Panc1 (cell line): ENCODE results near the gene ZYG11B. TPM values are rescaled to one million over a fixed set of nuclear protein-coding genes. Genes with fewer than 3 reads are reported as not detected.

Experiments
- ATAC-seq: fragments of 200-7000 bp; cut with Tn5 transposase; 2 replicates; pipeline ENCODE4 v1.9.1; 2020; ENCODE audit warnings: mild to moderate bottlenecking, moderate library complexity
- BruUV-seq: library from RNA; stranded (reverse); fragments of 400-500 nt; replicated peaks from 2 replicates; lab custom pipeline; 2021; lab: Mats Ljungman, UMichigan
- CTCF ChIA-PET: fragments of 300-600 bp; sonication (Branson Sonifier 250); formaldehyde crosslinking; loops from one replicate; lab custom pipeline; 2022; ENCODE audit warnings: antibody characterized with exemption; lab: Charles Lee
- POLR2A ChIA-PET: fragments of 300-600 bp; sonication (Branson Sonifier 250); formaldehyde crosslinking; loops from one replicate; lab custom pipeline; 2022; ENCODE audit warnings: antibody characterized with exemption; lab: Charles Lee
- DNase-seq: peaks from one replicate; pipeline ENCODE4 v3.0.0-alpha.2; 2010; ENCODE audit warnings: low read depth, low spot score
- H3K27ac ChIP-seq: 2 replicates; pipeline ENCODE4 v1.5.1; 2011; ENCODE audit warnings: mild to moderate bottlenecking, low read length, inconsistent platforms
- H3K27me3 ChIP-seq: fragments of 200-500 bp; sonication (Bioruptor generic); 2 replicates; pipeline ENCODE4 v1.6.0; 2014; ENCODE audit warnings: low read length, inconsistent platforms; ENCODE audit not compliant: control insufficient read depth, insufficient read depth
- H3K36me3 ChIP-seq: fragments of 200-500 bp; sonication (Bioruptor generic); 2 replicates; pipeline ENCODE4 v1.5.1; 2014; ENCODE audit warnings: inconsistent platforms, mild to moderate bottlenecking, low read length, moderate library complexity; ENCODE audit not compliant: control insufficient read depth, insufficient read depth
- H3K4me1 ChIP-seq: 2 replicates; pipeline ENCODE4 v1.5.1; 2011; ENCODE audit warnings: inconsistent platforms, mild to moderate bottlenecking, low read length, moderate library complexity; ENCODE audit not compliant: control insufficient read depth, insufficient read depth
- H3K4me3 ChIP-seq, 2 experiments: 2 replicates each; pipeline ENCODE4 v1.5.1; 2011 to 2012; ENCODE audit warnings: low read depth in 2 of 2, low read length in 2 of 2, mild to moderate bottlenecking in 2 of 2, inconsistent platforms in 1 of 2, moderate library complexity in 1 of 2
- H3K9me3 ChIP-seq: fragments of 200-500 bp; sonication (Bioruptor generic); 2 replicates; pipeline ENCODE4 v1.5.1; 2014; ENCODE audit warnings: low read depth, mild to moderate bottlenecking, inconsistent platforms, low read length, moderate library complexity; ENCODE audit not compliant: control insufficient read depth, insufficient read depth
- POLR2AphosphoS5 ChIP-seq: IDR thresholded peaks from 2 replicates; pipeline ENCODE4 v1.6.1; 2012; ENCODE audit warnings: mild to moderate bottlenecking, low read depth, low read length, moderate library complexity
- SIN3A ChIP-seq: IDR thresholded peaks from 2 replicates; pipeline ENCODE4 v1.6.1; 2012; ENCODE audit warnings: low read depth, mild to moderate bottlenecking, low read length, moderate library complexity, borderline replicate concordance; ENCODE audit not compliant: insufficient read depth
- TCF7L2 ChIP-seq: IDR thresholded peaks from 2 replicates; pipeline ENCODE4 v1.6.1; 2011; ENCODE audit warnings: mild to moderate bottlenecking, low read depth, low read length, inconsistent platforms
- in situ Hi-C: cut with HindIII; loops from 2 replicates; pipeline ENCODE4 v1.10.0; 2016; ENCODE audit warnings: low sequenced_read_pairs, low pct_unique_long_range_greater_than_20kb
- intact Hi-C: fragments of 100-400 bp; cut with micrococcal nuclease; formaldehyde crosslinking; loops from one replicate; pipeline ENCODE4 v1.10.0; 2022; ENCODE audit not compliant: unreplicated experiment
- total RNA-seq: library from RNA; stranded (reverse); gene quantifications from one replicate; pipeline ENCODE4 v1.2.1, GENCODE V29; 2021; ENCODE audit not compliant: unreplicated experiment
- TF ChIP-seq, protein P1 (sequence below): fragments of 450-650 bp; IDR thresholded peaks from 2 replicates; pipeline ENCODE4 v1.5.1; 2017; ENCODE audit warnings: mild to moderate bottlenecking
- TF ChIP-seq, protein P2 (sequence below), 2 experiments: IDR thresholded peaks; 2 replicates each; pipeline ENCODE4 v1.6.1; 2011 to 2012; ENCODE audit warnings: low read depth in 2 of 2, control low read depth in 1 of 2, low read length in 1 of 2, mild to moderate bottlenecking in 1 of 2, moderate library complexity in 1 of 2; ENCODE audit not compliant: insufficient read depth in 1 of 2

Gene ZYG11B
- total RNA-seq, 1 experiment from 2014 or later: 30.7 TPM

DNA sequence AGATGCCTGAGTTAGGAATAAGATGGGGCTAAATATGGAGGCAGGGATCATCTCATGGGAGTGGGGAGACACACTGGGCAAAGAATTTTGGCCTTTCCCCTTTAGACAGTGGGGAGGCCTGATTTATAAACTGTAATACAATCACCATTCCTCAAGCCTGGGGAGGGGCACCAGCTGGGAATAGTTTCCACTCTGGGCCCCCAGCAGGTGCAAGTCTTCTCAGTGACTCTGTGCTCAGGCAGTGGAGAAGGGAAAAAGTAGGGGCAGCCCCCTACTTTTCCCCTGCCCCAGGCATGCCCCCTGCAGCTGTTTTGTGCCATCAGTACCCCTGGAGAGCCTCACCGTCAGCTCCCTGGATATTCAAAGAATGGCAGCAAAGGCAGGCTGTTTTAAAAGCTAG, 47.2 kb upstream of the ZYG11B start:
- no TSS peak for BruUV-seq
- TF ChIP-seq POLR2AphosphoS5 (no peak), SIN3A (no peak), TCF7L2 (no peak)
- TF ChIP-seq, protein P1, sequence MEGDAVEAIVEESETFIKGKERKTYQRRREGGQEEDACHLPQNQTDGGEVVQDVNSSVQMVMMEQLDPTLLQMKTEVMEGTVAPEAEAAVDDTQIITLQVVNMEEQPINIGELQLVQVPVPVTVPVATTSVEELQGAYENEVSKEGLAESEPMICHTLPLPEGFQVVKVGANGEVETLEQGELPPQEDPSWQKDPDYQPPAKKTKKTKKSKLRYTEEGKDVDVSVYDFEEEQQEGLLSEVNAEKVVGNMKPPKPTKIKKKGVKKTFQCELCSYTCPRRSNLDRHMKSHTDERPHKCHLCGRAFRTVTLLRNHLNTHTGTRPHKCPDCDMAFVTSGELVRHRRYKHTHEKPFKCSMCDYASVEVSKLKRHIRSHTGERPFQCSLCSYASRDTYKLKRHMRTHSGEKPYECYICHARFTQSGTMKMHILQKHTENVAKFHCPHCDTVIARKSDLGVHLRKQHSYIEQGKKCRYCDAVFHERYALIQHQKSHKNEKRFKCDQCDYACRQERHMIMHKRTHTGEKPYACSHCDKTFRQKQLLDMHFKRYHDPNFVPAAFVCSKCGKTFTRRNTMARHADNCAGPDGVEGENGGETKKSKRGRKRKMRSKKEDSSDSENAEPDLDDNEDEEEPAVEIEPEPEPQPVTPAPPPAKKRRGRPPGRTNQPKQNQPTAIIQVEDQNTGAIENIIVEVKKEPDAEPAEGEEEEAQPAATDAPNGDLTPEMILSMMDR: no peak
- TF ChIP-seq, protein P2, sequence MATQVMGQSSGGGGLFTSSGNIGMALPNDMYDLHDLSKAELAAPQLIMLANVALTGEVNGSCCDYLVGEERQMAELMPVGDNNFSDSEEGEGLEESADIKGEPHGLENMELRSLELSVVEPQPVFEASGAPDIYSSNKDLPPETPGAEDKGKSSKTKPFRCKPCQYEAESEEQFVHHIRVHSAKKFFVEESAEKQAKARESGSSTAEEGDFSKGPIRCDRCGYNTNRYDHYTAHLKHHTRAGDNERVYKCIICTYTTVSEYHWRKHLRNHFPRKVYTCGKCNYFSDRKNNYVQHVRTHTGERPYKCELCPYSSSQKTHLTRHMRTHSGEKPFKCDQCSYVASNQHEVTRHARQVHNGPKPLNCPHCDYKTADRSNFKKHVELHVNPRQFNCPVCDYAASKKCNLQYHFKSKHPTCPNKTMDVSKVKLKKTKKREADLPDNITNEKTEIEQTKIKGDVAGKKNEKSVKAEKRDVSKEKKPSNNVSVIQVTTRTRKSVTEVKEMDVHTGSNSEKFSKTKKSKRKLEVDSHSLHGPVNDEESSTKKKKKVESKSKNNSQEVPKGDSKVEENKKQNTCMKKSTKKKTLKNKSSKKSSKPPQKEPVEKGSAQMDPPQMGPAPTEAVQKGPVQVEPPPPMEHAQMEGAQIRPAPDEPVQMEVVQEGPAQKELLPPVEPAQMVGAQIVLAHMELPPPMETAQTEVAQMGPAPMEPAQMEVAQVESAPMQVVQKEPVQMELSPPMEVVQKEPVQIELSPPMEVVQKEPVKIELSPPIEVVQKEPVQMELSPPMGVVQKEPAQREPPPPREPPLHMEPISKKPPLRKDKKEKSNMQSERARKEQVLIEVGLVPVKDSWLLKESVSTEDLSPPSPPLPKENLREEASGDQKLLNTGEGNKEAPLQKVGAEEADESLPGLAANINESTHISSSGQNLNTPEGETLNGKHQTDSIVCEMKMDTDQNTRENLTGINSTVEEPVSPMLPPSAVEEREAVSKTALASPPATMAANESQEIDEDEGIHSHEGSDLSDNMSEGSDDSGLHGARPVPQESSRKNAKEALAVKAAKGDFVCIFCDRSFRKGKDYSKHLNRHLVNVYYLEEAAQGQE (IDR thresholded peaks at IDR 0.05; ENCODE audit: insufficient read depth in 1 of 2, low read depth in 2 of 2, low read length in 1 of 2): no peak
- Histone ChIP-seq H3K36me3 (no peaks in the 10 kb centered on the region), H3K27ac (no peak overlapping the region), H3K9me3 (no peaks in the 10 kb centered on the region), H3K4me3 (no peak overlapping the region), H3K4me1 (no peaks in the 10 kb centered on the region), H3K27me3 (no peaks in the 10 kb centered on the region)
- ChIA-PET POLR2A (no interaction called here), CTCF (no interaction called here)
- DNase-seq (no peak), ATAC-seq (no peak)
- in situ Hi-C loops (no loop called here), intact Hi-C loops (no loop called here)

DNA sequence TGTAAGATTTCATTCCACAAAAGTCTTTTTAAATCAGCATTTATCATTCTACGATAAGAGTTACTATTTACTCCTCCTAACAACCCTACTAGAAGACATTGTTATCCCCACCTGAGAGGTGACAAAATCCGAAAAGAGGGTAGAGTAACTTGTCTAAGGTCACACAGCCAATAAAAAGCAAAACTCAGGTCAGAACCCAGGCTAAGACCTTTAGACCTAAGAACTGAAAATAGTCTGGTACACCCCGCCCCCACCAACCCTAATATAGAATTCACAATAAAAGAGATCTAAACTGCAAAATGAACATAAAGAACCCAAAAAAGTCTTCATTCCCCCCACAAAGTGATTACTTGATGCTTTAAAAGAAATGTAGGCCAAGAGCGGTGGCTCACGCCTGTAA, 46.8 kb upstream of the ZYG11B start:
- Histone ChIP-seq H3K9me3 (no peaks in the 10 kb centered on the region), H3K4me1 (no peaks in the 10 kb centered on the region), H3K27me3 (no peaks in the 10 kb centered on the region), H3K36me3 (no peaks in the 10 kb centered on the region), H3K27ac (no peak overlapping the region), H3K4me3 (no peak overlapping the region)
- ChIA-PET CTCF (interaction anchor here (0.6 kb wide), 1 partner anchor 27 kb away, joined by 8 read pairs; no protein-coding TSS in a partner anchor), POLR2A (no interaction called here)
- in situ Hi-C loops: no loop called here
- no peak for TF ChIP-seq POLR2AphosphoS5
- no peak for TF ChIP-seq SIN3A
- no peak for TF ChIP-seq TCF7L2
- TF ChIP-seq, protein P2 (IDR thresholded peaks at IDR 0.05; ENCODE audit: insufficient read depth in 1 of 2, low read depth in 2 of 2, low read length in 1 of 2): no peak
- TF ChIP-seq, protein P1: no peak
- ATAC-seq (no peak), DNase-seq (no peak)
- intact Hi-C loops: no loop called here
- no TSS peak for BruUV-seq
